HG03108 (cell line): ENCODE data around the gene HSF4.

ENCODE experiments used
- ATAC-seq: cut with Tn5 transposase; IDR thresholded peaks from one replicate; pipeline ENCODE4 v1.9.1; 2021; ENCODE audit warnings: moderate library complexity; ENCODE audit not compliant: unreplicated experiment

The HSF4 gene

DNA sequence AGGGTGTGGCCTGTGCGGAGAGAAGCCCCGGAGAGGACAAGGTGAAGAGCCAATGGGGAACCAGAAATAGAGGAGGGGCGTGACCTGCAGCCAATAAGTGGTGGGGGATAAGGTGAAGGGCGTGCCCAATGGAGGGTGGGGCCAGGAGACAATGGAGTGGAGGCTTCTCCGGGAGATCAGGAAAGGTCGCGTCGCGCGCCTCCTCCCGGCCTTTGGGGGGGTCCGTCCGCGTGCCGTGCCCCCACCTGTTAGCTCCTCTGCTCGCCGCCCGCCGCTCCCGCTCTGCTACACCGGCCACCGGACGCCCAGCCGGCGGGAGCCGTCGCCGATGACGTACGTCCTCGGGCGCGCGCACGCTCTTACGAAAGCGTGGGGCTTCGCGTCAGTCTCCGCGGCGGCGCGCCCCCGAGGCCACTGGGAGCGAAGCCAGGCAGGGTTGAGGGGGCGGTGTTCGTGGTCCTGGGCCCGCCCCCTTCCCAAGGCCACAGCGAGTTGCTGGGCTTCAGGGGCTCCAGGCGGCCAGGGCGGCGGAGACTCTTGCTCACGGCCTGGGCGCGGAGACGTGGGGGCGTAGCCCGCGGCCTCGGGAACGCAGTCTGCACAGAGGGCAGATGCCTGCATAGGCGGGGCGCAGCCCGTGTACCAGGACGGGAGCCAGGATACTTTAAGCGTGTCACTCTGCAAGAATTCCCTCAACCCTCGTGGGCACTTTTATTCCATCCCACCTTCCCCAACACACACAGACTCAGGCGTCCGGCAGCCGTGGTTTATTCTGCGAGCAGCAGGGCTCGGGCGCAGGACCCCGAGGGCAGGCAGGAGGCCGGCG lies 19.3 kb downstream of the HSF4 start, which contains the start of gene MATCAP1:
Gene MATCAP1 (minus strand): TSS at position 337 of the 826 bp plus-strand sequence. CDS start 3,353 bp downstream, outside the sequence.
- ATAC-seq: peak; percentile 90

DNA sequence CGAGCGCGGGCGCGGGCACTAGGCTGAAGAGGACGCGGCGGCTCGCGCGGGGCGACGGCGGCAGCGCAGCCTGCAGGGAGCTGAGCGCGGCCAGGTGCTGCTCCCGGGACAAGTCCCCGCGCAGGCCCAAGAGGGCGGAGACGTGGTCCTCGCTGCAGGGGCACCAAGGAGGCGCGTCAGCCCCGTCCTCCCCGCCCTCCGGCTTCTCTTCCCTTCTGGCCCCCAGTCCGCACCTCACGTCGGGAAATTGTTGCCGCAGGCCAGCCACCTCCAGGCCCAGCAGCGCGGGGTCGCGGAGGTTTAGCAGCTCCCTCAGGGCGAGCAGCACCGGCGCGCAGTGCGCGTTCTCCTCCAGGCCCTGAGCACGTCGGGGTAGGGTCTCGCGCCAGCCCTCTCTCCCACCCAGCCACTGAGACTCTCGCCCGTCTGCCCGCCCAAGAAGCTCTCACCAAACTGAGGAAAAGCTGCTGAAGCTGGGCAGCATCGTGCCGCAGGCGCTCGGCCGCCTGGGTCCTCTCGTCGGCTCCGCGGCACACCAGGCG lies 20.0 kb downstream of the HSF4 start:
- ATAC-seq: no peak

DNA sequence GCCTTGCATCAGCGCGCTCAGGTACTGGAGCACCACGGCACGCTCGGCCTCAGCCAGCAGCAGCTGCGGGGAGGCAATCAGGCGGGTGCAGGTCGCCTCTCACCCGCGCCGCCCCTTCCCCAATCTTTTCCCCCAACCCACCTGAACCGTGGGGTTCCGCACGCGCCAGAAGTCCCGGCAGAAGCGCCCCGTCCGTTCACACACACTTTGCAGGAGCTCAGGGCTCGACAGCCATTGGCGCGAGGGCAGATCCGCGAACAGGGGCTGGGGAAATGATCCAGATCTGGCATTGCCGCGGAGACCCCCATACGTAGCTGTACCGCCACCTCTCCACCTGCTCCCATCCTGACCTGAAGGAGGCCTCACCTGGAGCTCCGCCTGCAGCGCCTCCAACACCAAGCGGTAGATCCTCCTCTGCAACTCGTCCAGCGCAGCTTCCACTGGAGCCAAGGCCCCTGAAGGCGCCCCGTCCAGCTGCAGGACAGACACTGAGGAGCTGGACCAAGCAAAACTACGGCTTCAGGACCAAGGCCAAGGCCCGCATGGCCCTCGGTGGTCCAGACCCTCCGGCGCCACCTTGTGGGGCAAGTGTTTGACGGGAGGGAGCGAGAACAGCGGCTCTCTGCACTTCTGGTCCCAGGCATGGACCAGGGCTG lies 20.6 kb downstream of the HSF4 start:
- no peak for ATAC-seq

DNA sequence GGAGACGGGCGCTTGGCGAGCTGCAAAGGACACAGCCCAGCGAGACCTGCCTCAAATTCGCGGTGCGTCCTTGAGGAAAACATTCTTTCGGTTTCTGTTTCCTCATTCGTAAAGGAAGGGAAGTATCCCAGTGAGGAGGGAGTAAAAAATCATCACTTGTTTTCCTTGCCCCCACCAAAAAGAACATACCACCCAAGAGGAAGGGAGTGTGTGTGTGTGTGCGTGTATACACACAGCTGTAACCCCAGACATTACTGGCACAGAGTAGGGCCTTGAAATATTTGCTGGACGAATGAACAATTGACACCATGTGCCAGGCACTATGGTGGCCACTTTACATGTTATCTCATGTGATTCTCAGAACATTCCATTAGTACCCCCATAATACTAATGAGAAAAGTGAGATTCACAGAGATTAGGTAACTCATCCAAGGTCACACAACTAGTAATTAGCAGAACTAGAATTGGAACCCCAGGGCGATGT lies 21.1 kb downstream of the HSF4 start:
- ATAC-seq: no peak

DNA sequence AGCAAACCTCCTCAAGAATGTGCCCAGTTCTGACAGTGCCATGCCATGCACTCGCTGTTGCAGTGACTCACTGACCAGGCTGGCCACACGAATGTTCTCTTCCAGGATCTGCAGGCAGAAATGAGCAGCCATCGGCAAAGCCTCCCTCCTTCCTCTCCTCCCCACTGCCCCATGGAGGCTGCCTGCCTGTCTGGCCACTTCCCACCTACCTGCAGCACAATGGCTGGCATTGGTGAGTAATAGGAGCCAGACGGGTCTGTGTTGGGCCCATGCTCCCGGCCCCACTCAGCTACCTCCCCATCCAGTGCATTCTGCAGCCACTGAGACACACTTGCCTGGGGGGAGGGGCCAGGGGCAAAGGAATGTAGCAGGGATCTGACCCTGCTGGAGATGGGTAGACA lies 22.0 kb downstream of the HSF4 start:
- ATAC-seq: no peak

DNA sequence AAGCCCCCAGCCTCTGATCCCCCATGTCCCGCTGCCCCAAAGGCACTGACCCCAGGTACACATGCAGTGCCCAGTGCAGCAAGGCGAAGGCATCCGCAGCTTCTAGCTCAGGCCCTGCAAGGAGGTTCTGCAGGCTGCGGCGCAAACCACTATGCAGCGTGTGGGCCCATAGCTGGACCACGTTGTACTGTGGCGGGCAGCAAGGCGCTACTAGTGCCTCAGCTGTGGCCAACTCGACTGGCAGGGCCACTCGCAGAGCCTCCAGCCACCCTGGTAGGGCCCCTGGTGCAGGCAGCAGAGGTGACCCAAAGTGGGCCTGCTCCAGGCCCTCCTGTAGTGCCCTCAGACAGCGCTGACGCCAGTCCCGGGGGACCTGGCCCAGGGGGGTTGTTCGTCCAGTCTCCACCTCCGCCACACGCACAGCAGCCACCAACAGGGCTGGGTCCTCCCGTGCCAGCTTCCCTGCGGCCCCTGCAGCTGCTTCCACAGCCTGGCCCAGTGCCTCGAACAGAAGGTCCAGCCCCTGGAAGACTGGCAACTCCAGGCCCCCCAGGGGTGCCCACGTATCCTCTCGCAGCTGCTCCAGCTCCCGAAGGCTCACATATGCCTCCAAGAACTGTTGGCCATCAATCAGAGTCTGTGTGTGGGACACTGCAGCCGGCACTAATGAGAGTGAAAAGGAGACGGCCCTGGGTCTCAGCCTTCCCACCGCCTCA lies 22.8 kb downstream of the HSF4 start:
- ATAC-seq: no peak

DNA sequence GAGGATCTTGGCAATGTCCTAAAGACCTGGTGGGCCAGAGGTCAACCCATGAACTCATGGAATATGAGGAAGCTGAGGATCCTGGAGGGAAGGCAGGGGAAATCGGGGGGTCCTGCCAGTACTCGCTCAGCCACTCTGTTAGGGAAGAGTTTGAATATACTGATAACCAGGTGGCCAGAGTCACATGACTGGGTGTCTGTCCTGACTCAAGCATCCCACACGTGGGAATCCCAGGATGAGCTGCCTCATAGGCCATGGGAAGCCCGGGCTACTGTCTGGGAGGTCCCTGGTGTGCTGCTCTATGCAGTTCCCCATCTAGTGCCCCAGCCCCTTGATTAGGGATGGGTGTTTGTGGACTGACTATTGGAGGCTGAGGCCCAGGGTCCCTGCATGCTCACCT lies 23.8 kb downstream of the HSF4 start:
- no peak for ATAC-seq

DNA sequence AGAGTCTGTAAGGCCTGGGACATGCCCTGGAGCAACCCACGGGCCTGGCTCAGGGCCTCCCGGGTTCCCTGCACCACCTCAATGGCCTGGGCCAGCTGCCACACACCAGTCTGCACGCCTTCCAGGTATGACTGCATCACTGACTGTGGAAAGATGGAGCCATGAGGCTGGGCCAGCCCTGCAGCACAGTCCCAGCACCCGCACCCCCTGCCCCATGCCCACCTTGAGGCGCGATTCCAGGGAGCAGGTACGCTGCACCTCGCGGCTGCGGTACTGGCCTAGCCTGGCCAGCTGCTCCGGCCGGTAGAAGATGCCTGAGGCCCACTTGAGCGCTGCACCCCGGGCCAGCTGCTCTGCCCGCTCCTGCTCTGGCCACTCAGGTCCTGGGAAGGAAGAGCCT lies 24.3 kb downstream of the HSF4 start:
- ATAC-seq: no peak

DNA sequence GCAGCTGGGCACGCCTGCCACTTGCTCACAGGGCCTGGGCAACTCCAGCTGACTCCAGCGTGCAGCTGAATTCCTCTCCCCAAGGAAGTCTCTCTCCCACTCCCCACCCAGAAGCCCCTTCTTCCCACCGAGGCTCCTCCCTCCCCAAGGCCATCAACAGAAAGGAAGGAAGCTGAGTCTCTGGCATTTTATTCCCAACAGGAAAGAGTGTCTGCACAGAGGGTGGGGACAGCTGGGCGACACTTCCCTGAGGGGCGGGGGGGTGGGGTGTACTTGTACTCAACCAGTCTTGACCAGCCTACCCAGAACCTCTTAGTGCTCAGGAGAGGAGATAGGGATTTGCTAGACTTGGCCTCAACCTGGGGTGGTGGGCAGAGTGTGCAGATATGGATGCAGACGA lies 25.5 kb downstream of the HSF4 start, which contains the start of gene EXOC3L1:
Gene EXOC3L1 (minus strand): TSS at position 96 of the 400 bp plus-strand sequence. CDS start 460 bp downstream, outside the sequence.
- no peak for ATAC-seq

DNA sequence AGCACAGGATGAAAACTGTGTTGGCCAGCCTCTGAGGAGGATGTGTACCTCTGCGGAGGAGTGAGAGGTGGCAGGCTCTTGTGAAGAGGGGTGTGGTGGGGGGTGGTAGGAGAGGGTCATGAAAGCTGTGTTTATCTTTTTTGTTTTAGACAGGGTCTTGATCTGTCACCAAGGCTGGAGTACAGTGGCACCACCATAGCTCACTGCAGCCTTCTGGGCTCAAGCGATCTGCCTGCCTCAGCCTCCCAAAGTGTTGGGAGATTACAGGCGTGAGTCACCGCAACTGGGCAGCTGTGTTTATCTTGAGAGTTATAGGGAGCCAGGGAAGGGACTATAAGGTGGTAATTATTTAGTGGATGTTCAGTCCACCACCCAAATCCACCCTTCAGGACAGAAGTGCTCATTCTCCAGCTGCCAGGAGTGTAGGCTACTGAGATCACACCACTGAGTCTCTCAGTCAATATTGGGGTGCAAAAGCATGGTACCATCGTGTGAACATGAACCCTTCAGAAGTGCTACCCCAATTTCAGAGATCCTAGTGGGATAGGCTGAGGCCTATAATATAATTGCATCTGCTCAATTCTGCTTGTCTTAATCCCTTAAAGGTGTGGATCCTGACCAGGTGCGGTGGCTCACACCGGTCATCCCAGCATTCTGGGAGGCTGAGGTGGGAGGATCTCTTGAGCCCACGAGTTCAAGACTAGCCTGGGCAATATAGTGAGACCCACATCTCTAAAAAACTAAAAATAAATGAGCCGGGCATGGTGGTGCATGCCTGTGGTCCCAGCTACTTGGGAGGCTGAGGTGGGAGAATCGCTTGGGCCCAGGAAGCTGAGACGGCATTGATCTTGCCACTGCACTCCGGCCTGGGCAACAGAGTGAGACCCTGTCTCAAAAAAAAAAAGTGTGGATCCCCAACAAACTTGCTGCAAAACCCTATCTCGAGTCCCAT lies 26.2 kb downstream of the HSF4 start:
- no peak for ATAC-seq

DNA sequence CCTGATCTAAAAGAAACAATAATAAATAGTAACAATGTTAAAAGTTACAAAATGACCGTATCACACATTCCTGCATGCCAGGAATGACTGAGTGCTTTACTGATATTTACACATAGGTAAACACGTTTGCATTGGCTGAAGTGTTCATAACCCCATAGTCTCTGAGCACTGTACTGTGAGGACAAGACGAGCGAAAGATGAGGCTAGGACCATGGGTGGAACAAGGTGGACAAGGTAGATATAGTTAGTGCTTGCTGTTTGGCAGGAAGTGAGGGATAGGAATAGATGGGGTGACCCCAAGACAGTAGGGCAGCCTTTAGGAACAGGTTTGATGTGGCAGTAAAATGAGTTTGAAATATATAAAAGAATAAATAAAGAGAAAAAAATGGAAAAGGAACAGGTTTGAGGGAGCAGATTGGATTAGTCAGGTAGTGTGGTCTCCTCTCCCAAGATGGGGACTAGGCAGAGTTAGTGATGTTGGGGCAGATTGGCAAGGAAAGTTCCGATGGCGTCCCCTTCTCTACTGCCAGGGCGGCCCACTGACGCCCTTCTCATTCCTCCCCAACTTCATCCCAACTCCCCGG lies 27.0 kb downstream of the HSF4 start:
- ATAC-seq: no peak

DNA sequence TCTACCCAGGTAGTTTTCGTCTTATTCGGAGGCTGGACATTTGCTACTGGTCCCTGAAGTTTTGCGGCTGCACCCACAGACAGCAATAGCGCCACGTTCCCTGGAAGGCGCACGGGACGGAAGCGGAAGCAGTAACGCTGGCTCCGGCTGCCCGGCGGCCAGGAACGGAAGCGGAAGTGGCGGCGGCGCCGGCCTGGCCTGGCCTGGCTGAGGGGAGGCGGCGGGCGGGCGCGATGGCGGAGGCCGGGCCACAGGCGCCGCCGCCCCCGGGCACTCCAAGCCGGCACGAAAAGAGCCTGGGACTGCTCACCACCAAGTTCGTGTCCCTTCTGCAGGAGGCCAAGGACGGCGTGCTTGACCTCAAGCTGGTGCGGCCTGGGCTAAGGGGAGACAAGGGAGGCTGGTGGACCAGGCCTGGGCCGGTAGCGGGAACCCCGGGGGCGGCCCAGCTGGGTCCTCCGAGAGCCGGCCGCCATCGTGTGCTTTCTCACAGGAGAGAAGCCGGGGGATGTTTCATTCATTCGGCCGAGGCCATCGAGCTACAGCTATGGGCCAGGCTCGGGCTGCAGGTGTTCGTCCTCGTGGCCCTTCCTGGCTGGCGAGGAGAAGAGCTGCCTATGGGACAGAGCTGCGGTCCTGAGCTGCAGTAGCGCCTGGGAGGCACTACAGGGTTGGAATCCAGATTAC lies 27.6 kb downstream of the HSF4 start, which contains the start of gene E2F4:
Gene E2F4 (plus strand): TSS at position 161 of the 687 bp plus-strand sequence. CDS start 73 bp downstream, at position 234.
- ATAC-seq: peak; percentile 87

DNA sequence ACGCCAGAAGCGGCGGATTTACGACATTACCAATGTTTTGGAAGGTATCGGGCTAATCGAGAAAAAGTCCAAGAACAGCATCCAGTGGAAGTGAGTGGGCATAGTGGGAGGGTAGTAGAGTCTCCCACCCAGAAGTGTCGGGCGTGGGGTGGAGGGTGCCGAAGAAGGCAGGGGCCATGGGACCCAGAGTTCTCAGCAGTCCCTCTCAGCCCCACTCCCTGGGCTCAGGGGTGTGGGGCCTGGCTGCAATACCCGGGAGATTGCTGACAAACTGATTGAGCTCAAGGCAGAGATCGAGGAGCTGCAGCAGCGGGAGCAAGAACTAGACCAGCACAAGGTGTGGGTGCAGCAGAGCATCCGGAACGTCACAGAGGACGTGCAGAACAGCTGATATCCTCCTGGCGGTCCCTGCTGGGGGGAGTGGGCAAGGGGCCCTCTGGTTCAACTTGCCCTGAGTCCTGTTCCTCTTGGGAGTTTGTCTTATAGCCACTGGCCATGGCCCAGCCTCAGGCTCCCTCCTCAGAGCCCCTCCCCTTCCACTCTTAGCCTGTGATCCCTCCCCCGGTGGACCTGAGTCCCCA lies 28.3 kb downstream of the HSF4 start:
- ATAC-seq: no peak

DNA sequence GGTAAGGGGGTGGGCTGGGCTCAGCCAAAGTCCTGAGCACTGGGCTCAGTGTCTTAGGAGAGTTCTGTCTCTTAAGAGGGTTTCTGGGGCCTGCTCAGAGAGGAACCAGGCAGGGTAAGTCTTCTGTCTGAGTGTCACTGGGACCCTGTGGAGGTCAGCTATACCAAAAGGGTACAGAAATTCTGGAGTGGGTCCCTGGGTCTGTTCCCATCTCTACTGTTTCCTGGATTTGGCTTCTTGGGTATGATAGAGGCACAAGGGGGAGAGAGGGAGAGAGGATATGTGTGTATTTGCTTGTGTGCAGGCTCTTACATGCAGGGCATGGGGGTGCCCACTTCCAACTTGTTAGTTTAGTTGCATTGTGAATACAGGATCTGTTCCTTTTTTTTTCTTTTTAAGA lies 29.0 kb downstream of the HSF4 start:
- no peak for ATAC-seq

DNA sequence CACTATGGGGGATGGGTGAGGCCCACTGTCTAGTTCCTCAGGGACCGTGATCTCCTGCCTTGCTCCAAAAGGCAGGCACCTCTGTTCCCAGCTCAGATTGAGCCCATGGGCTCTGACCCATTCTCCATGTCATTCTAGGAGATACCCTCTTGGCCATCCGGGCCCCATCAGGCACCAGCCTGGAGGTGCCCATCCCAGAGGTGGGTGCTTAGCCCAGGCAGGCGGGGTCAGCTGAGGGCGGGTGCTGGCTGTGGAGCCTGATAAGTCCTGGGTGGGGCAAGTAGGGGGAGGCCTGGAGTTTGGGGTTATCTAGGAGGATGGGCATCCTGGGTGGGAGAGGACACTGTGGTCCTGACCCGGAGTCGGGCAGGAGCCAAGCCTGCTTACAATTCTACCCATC lies 29.7 kb downstream of the HSF4 start:
- ATAC-seq: no peak

DNA sequence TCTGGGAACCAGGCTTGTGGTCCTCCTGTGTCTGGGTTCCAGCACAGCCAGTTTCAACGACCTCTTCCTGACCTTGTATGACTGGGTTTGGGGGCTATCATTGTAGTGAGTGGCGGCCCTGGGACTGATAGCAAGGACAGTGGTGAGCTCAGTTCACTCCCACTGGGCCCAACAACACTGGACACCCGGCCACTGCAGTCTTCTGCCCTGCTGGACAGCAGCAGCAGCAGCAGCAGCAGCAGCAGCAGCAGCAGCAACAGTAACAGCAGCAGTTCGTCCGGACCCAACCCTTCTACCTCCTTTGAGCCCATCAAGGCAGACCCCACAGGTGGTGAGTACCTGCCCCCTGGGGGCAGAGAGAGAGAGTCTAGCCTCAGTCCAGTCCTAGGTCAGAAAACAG lies 31.1 kb downstream of the HSF4 start:
- ATAC-seq: no peak

DNA sequence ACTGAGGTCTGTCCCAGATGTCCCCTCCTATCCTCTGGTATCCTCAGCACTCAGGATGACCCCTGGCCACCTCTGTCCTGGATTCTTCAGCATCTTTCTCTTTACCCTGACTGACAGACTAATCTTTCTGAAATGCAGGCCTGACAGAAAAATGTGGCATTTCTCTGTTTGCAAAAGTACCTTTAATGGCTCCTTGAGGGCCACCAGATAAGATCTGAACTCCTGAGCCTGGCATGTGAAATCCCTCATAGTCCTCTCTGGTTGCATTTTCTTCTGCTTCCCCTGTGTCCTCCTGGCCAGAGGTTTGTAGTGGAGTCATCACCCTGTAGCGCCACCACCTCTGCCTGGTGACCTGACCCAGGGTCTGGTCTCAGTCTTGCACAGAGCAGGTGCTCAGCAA lies 32.3 kb downstream of the HSF4 start:
- no peak for ATAC-seq

DNA sequence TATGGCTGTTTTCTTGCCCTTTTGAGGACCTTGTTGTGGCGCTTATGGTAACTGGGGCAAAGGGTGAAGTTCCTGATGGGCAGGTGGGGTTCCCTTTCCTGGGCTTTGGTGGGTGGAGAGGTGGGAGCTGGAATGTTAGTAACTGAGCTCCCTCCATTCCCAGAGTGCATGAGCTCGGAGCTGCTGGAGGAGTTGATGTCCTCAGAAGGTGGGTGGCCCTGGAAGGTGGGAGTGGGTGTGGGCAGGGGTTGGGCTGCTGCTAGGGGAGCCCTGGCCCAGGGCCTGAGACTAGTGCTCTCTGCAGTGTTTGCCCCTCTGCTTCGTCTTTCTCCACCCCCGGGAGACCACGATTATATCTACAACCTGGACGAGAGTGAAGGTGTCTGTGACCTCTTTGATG lies 33.2 kb downstream of the HSF4 start:
- ATAC-seq: no peak
